HG03066 (cell line): ENCODE results near the gene NME7.

Source experiments
- ATAC-seq: cut with Tn5 transposase; IDR thresholded peaks from one replicate; pipeline ENCODE4 v1.9.1; 2021; ENCODE audit warnings: low read depth; ENCODE audit not compliant: unreplicated experiment

Gene NME7

GRCh38 chr1:169111472-169111871 lies 256.1 kb downstream of the NME7 start:
- ATAC-seq, result no peak

GRCh38 chr1:169110689-169111447 lies 256.7 kb downstream of the NME7 start:
- ATAC-seq, result no peak

- ATAC-seq, result no peak
These were observed 257.4 kb downstream of the NME7 start for GRCh38 chr1:169110236-169110635.

- ATAC-seq, result no peak
These were observed 257.9 kb downstream of the NME7 start for GRCh38 chr1:169109561-169110134.

GRCh38 chr1:169108863-169109560 lies 258.6 kb downstream of the NME7 start:
- ATAC-seq, result no peak

GRCh38 chr1:169108223-169108622 lies 259.4 kb downstream of the NME7 start:
- no peak for ATAC-seq

- ATAC-seq, result no peak
These were observed 259.9 kb downstream of the NME7 start for GRCh38 chr1:169107603-169108208.

GRCh38 chr1:169106921-169107602 lies 260.5 kb downstream of the NME7 start:
- ATAC-seq, result no peak

GRCh38 chr1:169106095-169106920 lies 261.3 kb downstream of the NME7 start, which contains the start of gene ATP1B1:
Gene ATP1B1, plus strand, starts transcription at chr1:169106690. Its CDS starts 140 bp downstream, at chr1:169106830.
- peak; percentile 75 for ATAC-seq

GRCh38 chr1:169105434-169106094 lies 262.0 kb downstream of the NME7 start:
- peak; percentile 28 for ATAC-seq

GRCh38 chr1:169105087-169105433 lies 262.5 kb downstream of the NME7 start:
- no peak for ATAC-seq

- no peak for ATAC-seq
These were observed 264.1 kb downstream of the NME7 start for GRCh38 chr1:169103480-169103893.

GRCh38 chr1:169103002-169103401 lies 264.6 kb downstream of the NME7 start:
- no peak for ATAC-seq

- ATAC-seq, result no peak
These were observed 265.0 kb downstream of the NME7 start for GRCh38 chr1:169102567-169102966.

GRCh38 chr1:169100651-169101088 lies 266.9 kb downstream of the NME7 start:
- ATAC-seq, result no peak

- no peak for ATAC-seq
These were observed 267.4 kb downstream of the NME7 start for GRCh38 chr1:169100208-169100607.

GRCh38 chr1:169099561-169099960 lies 268.0 kb downstream of the NME7 start:
- no peak for ATAC-seq

GRCh38 chr1:169098380-169098779 lies 269.2 kb downstream of the NME7 start:
- no peak for ATAC-seq

GRCh38 chr1:169094897-169095569 lies 272.6 kb downstream of the NME7 start:
- no peak for ATAC-seq
